HUES6 (cell line): Measurements from ENCODE around the gene ZNF514.

ENCODE experiments used
- H3K27ac ChIP-seq: 2 replicates; pipeline ENCODE4 v1.7.0; 2013; ENCODE audit warnings: low read depth, mild to moderate bottlenecking, low read length, inconsistent platforms
- H3K27me3 ChIP-seq: 2 replicates; pipeline ENCODE4 v1.6.1; 2013; ENCODE audit warnings: low read length; ENCODE audit not compliant: control insufficient read depth, insufficient read depth
- H3K36me3 ChIP-seq: 2 replicates; pipeline ENCODE4 v1.6.1; 2013; ENCODE audit warnings: low read length; ENCODE audit not compliant: control insufficient read depth, insufficient read depth
- H3K4me1 ChIP-seq: 2 replicates; pipeline ENCODE4 v1.6.1; 2013; ENCODE audit warnings: low read length; ENCODE audit not compliant: control insufficient read depth, insufficient read depth
- H3K4me3 ChIP-seq: 2 replicates; pipeline ENCODE4 v1.5.1; 2013; ENCODE audit warnings: low read depth, low read length
- H3K9ac ChIP-seq: one replicate; pipeline ENCODE4 v1.6.1; 2013; ENCODE audit warnings: mild to moderate bottlenecking, low read length
- H3K9me3 ChIP-seq: 2 replicates; pipeline ENCODE4 v1.6.1; 2013; ENCODE audit warnings: low read depth, low read length; ENCODE audit not compliant: control insufficient read depth, insufficient read depth

Gene ZNF514

DNA sequence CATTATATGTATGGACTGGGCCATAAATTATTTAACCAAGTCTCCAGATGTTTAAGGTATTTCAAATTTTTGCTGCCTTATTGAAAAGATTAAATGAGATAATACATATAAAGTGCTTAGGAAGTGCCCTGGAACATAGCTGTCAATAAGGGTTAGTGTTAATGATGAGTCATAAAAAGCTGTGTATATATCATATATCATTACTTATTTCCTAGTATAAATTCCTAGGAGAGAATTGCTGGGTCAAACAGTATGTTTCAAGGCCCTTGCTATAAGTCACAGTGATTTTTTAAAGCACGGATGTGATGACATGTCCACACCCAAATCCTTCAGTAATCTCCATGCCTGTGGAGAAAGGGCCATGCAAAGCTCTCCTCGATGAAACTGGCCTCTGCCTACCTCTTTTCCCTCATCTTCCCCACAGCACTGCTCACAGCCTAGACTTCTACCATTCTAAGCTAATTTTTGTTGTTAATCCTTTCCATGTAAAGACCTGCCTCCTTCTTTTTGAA lies 14.4 kb upstream of the ZNF514 start:
- H3K36me3 ChIP-seq = no peaks in the 10 kb centered on the region
- H3K9me3 ChIP-seq = no peaks in the 10 kb centered on the region
- H3K9ac ChIP-seq = no peak overlapping the region
- no peak overlapping the region for H3K4me3 ChIP-seq
- H3K27ac ChIP-seq = no peak overlapping the region
- H3K4me1 ChIP-seq = no peaks in the 10 kb centered on the region
- no peaks in the 10 kb centered on the region for H3K27me3 ChIP-seq

DNA sequence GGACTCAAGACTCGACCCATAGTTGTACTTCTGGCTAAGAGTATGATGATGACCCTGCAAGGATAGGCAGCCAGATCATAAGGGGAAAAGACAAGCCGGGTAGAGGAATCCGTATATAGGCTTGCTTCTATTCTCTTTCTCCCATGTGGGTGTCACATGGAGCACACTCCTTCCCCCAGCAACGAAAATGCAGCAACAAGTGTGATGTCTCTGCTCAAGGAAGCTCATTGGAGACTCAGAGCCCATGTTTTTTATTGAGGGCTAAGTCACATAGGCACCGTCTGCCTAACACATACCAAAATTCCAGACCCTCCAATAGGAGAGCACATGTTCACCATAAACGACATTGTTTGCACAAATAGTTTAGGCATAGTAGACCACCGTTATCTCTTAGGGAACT lies 12.3 kb upstream of the ZNF514 start:
- no peaks in the 10 kb centered on the region for H3K36me3 ChIP-seq
- no peaks in the 10 kb centered on the region for H3K4me1 ChIP-seq
- H3K27ac ChIP-seq = no peak overlapping the region
- no peaks in the 10 kb centered on the region for H3K27me3 ChIP-seq
- no peaks in the 10 kb centered on the region for H3K9me3 ChIP-seq
- no peak overlapping the region for H3K4me3 ChIP-seq
- H3K9ac ChIP-seq = no peak overlapping the region

DNA sequence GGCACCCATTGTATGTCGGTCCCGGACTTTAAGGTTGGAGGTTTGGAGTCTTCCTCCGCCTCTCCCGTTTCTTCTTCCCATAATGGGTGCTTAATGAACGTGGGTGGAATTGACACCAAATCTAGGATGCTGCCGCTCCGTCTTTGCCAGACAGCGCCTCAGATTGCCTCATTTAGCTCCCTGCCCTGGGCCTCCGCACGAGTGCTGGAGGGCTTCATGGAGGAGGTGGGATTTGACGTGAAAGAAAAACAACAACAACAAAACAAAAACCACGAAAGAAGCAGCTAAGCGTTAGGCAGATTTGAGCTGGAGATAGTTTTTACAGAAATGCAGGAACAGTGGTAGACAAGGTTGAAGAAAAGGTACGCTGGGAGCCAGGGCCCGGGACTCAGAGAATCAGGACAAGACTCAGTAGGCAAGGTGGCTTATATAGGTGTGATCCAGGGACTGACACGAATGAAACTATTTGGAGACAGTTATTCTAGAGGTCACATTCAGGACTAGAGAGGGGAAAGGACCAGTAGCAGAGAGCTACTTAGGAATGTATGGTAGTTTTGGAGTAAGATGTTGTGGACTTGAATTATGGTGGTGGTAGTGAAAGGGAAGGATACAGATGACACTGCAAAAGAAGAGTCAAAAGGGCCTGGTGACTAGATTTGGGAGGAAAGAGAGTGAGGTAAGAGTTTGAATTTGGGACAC lies 6.6 kb upstream of the ZNF514 start:
- no peaks in the 10 kb centered on the region; the same call in 1 of the 2 replicates for H3K36me3 ChIP-seq
- H3K4me3 ChIP-seq = peak overlapping the region; percentile 91
- peaks cover 6% of the 10 kb centered on the region for H3K4me1 ChIP-seq
- H3K9me3 ChIP-seq = no peaks in the 10 kb centered on the region
- H3K27ac ChIP-seq = no peak overlapping the region
- H3K9ac ChIP-seq = peak overlapping the region; percentile 72
- H3K27me3 ChIP-seq = no peaks in the 10 kb centered on the region

DNA sequence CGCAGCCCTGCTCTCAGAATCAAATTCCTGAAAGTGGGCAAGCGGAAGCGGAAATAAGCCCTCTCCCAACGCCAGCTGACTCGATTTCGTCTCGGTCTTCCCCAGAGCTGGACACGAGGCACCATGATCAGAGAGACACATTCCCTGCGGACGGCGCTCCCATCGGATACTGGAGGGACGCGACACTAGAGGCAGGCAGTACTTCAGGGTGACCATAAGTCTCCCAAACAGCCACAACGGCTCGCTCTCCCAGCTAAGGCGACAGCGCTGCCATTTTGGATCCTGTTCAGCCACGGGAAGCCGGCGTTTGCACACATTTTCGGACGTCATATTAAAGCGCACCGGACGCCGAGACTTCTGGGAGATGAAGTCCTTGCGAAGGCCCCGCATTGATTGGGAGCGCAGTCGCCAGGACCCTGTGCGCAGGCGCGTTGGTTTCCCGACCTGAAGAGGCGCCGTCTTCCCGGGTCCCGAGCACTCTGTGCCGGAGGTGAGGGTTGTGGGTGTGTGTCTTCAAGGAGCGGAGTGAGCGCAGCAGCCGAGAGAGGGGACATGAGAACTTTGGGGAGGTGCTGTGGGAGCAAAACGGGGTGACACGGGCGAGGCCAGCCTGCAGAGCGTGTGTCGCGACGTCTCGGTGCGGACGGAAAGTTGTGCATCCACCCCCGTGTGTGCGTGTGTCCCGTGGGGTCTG lies 5.9 kb upstream of the ZNF514 start, which contains the start of gene ZNF2:
TSS of gene ZNF2 (plus strand) at position 439 of the 694 bp plus-strand sequence. CDS start 10,418 bp downstream, outside the sequence.
- no peaks in the 10 kb centered on the region for H3K9me3 ChIP-seq
- H3K9ac ChIP-seq = peak within 1 kb of the TSS; percentile 93
- peaks cover 6% of the 10 kb centered on the region for H3K4me1 ChIP-seq
- peak within 1 kb of the TSS; percentile 91 for H3K4me3 ChIP-seq
- no peaks in the 10 kb centered on the region for H3K27me3 ChIP-seq
- no peaks in the 10 kb centered on the region; the same call in 1 of the 2 replicates for H3K36me3 ChIP-seq
- peak within 1 kb of the TSS; percentile 90 for H3K27ac ChIP-seq

DNA sequence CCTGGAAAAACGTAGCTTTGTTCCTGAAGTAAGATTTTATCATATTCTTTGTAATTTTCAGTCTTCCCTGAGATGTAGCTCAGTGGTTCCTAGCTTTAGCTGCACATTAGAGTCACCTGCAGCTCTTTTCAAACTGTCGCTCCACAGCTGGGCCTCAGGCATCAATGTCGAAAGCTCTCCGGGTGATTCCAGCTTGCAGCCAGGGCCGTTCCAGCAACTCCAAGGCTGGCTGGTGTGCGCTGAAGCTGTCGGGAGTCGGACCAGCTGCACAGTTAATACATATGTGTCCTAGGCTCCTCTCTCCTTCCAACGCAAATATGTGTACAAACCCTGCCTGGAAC lies 5.4 kb upstream of the ZNF514 start:
- Histone ChIP-seq H3K4me1 (peaks cover 6% of the 10 kb centered on the region), H3K27me3 (no peaks in the 10 kb centered on the region), H3K9me3 (no peaks in the 10 kb centered on the region), H3K4me3 (peak overlapping the region; percentile 91), H3K9ac (peak overlapping the region; percentile 93), H3K36me3 (no peaks in the 10 kb centered on the region; the same call in 1 of the 2 replicates), H3K27ac (peak overlapping the region; percentile 90)

DNA sequence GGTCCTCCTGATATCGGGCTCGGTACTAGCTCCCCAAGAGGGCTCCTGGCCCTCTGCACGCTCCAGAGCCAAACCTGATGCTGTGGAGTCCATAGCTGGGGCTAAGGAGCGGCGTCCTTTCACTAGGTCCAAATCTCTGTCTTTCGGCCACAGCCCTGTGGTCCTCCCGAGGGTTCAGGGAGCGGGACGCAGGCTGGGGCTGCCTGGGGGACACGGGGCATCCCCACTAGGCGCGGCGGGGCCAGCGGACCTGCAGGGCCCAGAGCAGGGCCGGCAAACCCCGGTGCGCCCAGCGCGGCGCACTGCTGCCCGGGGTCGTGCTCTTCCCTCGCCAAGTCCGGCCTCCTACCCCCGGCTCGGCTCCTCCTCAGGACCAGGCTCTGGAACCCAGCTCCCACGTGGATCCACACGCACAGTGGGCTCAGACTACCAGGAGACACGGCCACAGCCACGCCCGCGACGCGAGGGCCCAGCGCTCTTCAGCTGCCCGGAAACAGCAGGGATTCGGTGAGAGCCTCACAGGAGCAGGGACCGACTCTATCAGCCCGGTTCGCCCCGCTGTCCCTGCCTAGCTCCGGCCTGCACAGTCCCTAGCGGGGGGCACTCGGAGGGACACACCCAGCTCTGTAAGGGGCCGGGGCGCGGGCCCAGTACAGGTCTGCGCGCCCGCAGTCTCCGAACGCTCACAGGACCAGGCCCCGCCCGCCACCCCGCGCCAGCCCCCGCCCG lies 593 bp downstream of the ZNF514 start:
- H3K4me3 ChIP-seq = peak overlapping the region; percentile 94
- H3K27ac ChIP-seq = no peak overlapping the region
- peaks cover 34% of the 10 kb centered on the region for H3K36me3 ChIP-seq
- H3K9me3 ChIP-seq = peaks cover 3% of the 10 kb centered on the region; the same call in 1 of the 2 replicates
- peaks cover 11% of the 10 kb centered on the region for H3K27me3 ChIP-seq
- H3K9ac ChIP-seq = peak overlapping the region; percentile 74
- 0 out of 2 replicates have a peak, but pooled peaks cover 8% of the 10 kb centered on the region for H3K4me1 ChIP-seq

DNA sequence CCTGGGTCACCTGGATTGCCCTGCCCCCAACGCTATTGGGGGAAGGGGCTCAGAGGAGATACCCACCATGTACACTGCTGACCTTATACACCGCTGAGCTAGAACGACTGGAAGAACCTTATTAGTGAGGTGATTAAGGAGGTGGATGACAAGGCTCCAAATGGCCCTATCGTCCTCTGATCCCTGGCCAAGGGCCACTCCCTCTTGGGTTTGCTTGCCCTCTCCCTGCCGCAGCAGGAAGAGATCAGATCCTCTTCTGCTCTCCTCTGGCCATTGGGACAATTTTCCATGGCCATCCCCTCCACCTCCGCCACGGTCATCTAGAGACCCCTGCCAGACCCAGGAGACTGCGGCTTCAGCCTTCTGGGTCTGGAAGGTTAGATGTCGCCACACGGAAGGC lies 1.2 kb downstream of the ZNF514 start:
- Histone ChIP-seq H3K4me3 (peak overlapping the region; percentile 94), H3K4me1 (0 out of 2 replicates have a peak, but pooled peaks cover 8% of the 10 kb centered on the region), H3K9ac (peak overlapping the region; percentile 74), H3K9me3 (peaks cover 8% of the 10 kb centered on the region; the same call in 1 of the 2 replicates), H3K27me3 (peaks cover 11% of the 10 kb centered on the region), H3K27ac (no peak overlapping the region), H3K36me3 (peaks cover 39% of the 10 kb centered on the region)

DNA sequence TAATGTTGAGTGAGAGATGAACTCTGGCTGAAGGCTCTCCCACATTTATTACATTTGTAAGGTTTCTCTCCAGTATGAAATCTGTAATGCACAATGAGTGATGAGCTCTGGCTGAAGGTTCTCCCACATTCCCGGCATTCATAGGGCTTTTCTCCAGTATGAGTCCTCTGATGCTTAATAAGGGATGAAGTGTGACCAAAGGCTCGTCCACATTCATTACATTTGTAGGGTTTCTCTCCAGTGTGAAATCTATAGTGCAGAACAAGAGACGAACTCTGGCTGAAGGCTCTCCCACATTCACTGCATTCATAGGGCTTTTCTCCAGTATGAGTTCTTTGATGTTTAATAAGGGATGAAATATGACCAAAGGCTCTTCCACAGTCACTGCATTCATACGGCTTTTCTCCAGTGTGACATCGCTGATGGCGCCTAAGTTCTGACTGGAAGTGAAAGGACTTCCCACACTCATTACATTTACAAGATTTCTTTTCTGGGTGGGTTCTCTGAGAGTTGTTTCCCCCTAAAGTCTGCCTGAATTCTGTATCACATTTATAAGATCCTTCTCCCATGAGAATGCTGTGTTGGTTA lies 10.2 kb downstream of the ZNF514 start:
- peaks cover 91% of the 10 kb centered on the region for H3K9me3 ChIP-seq
- H3K27me3 ChIP-seq = no peaks in the 10 kb centered on the region
- H3K4me3 ChIP-seq = no peak overlapping the region
- H3K36me3 ChIP-seq = peaks cover 80% of the 10 kb centered on the region
- no peaks in the 10 kb centered on the region for H3K4me1 ChIP-seq
- no peak overlapping the region for H3K27ac ChIP-seq
- H3K9ac ChIP-seq = no peak overlapping the region

DNA sequence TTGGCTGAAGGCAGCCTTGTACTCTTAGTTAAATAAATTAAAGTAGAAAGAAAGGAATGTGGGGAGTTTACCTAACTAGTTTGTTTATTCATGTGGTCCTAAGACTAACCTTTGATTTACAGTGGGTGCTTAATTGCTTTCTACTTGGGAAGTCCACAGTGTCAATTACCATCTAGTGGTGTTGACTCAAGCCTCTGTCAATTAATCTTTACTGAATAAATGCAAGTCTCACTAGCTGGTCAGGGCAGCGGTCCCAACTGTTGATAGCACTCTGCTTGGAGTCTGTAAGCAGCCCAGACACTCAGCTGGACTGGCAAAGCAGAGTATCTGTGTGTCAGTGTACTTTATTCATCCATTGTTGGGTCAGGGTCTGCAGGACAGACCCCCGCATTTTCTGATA lies 15.8 kb downstream of the ZNF514 start:
- Histone ChIP-seq H3K36me3 (peaks cover 31% of the 10 kb centered on the region), H3K9me3 (peaks cover 84% of the 10 kb centered on the region), H3K4me3 (no peak overlapping the region), H3K9ac (no peak overlapping the region), H3K4me1 (no peaks in the 10 kb centered on the region), H3K27me3 (no peaks in the 10 kb centered on the region), H3K27ac (no peak overlapping the region)

DNA sequence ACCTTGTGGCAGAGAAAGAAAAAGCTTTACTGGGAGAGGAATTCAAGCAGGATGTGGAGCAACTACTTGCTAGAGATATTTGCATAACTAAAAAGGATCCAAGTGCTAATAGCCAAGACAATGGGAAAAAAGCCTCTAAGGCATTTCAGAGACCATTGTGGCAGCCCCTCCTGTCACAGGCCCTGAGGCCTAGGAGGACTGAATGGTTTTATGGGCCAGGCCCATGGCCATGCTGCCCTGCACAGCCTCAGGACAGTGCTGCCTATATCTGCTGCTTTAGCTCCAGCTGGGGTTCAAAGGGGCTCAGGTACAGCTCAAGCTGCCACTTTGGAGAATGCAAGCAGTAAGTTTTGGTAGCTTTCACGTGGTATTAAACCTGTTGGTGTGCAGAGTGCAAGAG lies 20.9 kb downstream of the ZNF514 start:
- peaks cover 66% of the 10 kb centered on the region for H3K9me3 ChIP-seq
- H3K4me3 ChIP-seq = no peak overlapping the region
- H3K9ac ChIP-seq = no peak overlapping the region
- H3K4me1 ChIP-seq = no peaks in the 10 kb centered on the region
- no peaks in the 10 kb centered on the region for H3K36me3 ChIP-seq
- no peaks in the 10 kb centered on the region for H3K27me3 ChIP-seq
- H3K27ac ChIP-seq = no peak overlapping the region
